OCI-LY3 (cell line): Measurements from ENCODE around the gene PM20D1.

Source experiments
- EZH2phosphoT487 ChIP-seq: fragments of 200-600 bp; shearing (Covaris generic); IDR thresholded peaks from 2 replicates; pipeline ENCODE4 v1.6.1; 2018; ENCODE audit warnings: antibody characterized with exemption, mixed run types, low read depth
- TF ChIP-seq, protein P1 (sequence below): fragments of 200-600, 300-600 bp; sonication (generic); IDR thresholded peaks from 2 replicates; pipeline ENCODE4 v1.5.1; 2014; ENCODE audit warnings: antibody characterized with exemption, low read length, low read depth

DNA sequence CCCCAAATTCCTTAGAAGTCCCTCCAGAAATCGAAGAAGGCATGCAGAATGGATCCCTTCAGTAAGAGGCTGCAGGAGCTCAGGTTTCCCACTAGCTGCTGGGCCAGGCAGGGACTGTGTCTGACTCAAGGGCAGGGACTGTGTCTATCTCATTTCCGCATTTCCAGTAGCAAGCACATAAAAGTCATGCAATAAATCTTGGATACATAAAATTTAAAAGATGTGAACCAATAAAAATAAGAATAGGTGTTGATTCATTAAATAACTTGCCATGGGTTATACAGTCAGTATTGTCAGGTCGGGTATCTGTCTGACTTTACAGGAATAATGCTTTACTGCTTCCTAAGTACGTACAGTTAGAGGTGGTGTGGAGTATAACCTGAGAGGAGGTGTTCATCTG is 15.2 kb downstream of the PM20D1 start:
- TF ChIP-seq, protein P1, sequence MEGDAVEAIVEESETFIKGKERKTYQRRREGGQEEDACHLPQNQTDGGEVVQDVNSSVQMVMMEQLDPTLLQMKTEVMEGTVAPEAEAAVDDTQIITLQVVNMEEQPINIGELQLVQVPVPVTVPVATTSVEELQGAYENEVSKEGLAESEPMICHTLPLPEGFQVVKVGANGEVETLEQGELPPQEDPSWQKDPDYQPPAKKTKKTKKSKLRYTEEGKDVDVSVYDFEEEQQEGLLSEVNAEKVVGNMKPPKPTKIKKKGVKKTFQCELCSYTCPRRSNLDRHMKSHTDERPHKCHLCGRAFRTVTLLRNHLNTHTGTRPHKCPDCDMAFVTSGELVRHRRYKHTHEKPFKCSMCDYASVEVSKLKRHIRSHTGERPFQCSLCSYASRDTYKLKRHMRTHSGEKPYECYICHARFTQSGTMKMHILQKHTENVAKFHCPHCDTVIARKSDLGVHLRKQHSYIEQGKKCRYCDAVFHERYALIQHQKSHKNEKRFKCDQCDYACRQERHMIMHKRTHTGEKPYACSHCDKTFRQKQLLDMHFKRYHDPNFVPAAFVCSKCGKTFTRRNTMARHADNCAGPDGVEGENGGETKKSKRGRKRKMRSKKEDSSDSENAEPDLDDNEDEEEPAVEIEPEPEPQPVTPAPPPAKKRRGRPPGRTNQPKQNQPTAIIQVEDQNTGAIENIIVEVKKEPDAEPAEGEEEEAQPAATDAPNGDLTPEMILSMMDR: no peak
- no peak for TF ChIP-seq EZH2phosphoT487
